GM13977 (cell line): ENCODE measurements around the gene PPP6R1.

Experiments
- DNase-seq: peaks from one replicate; pipeline ENCODE4 v3.0.0; 2012; ENCODE audit warnings: low spot score
- CTCF ChIP-seq: IDR thresholded peaks from 2 replicates; pipeline ENCODE4 v1.5.1; 2012; ENCODE audit warnings: mild to moderate bottlenecking, control low read depth; ENCODE audit not compliant: insufficient read depth; ENCODE audit errors: extremely low read depth, missing control alignments
- in situ Hi-C: fragments of 300-500 bp; cut with MboI; formaldehyde crosslinking; loops from one replicate; pipeline ENCODE4 v1.12.0; 2022; ENCODE audit warnings: low sequenced_read_pairs, low pct_unique_long_range_greater_than_20kb, mixed read lengths, inconsistent platforms; ENCODE audit not compliant: unreplicated experiment

PPP6R1 gene

GRCh38 chr19:55258828-55259539 is at the start of gene PPP6R1:
Gene PPP6R1, minus strand, starts transcription at chr19:55259017. Its CDS starts 11,914 bp downstream, at chr19:55247103.
- in situ Hi-C loops, result no loop called here
- peak; percentile 99 for DNase-seq
- TF ChIP-seq CTCF, result no peak

- no peak for DNase-seq
- TF ChIP-seq CTCF, result no peak
- in situ Hi-C loops, result no loop called here
Measured at GRCh38 chr19:55308281-55308680, 49.5 kb upstream of the PPP6R1 start.

- in situ Hi-C loops, result no loop called here
- TF ChIP-seq CTCF, result no peak
- DNase-seq, result no peak
Measured at GRCh38 chr19:55306712-55307111, 47.9 kb upstream of the PPP6R1 start.

GRCh38 chr19:55305983-55306562 is 47.3 kb upstream of the PPP6R1 start:
- no peak for TF ChIP-seq CTCF
- in situ Hi-C loops, result no loop called here
- DNase-seq, result no peak

- peak; percentile 86 for DNase-seq
- no peak for TF ChIP-seq CTCF
- in situ Hi-C loops, result no loop called here
Measured at GRCh38 chr19:55305491-55305890, 46.7 kb upstream of the PPP6R1 start.

- no peak for DNase-seq
- in situ Hi-C loops, result no loop called here
- no peak for TF ChIP-seq CTCF
Measured at GRCh38 chr19:55304980-55305379, 46.2 kb upstream of the PPP6R1 start.
